H1 (cell line): ENCODE data around the gene TMSB15B. TPM values are rescaled to one million over a fixed set of nuclear protein-coding genes. Genes with fewer than 3 reads are reported as not detected.

Experiments
- GTF2F1 ChIP-seq: IDR thresholded peaks from 2 replicates; pipeline ENCODE4 v1.6.1; 2012; ENCODE audit warnings: low read depth, low read length, improper control_type of control experiment, borderline replicate concordance
- POLR2A ChIP-seq, 2 experiments: IDR thresholded peaks; 1 replicate in 1 of 2; 2 replicates in 1 of 2; pipeline ENCODE4 v1.6.1; 2011; ENCODE audit warnings: low read depth in 2 of 2, low read length in 2 of 2, mild to moderate bottlenecking in 2 of 2; ENCODE audit errors: control extremely low read depth in 1 of 2
- SRF ChIP-seq: IDR thresholded peaks from 2 replicates; pipeline ENCODE4 v1.6.1; 2011; ENCODE audit warnings: mild to moderate bottlenecking, low read depth, low read length, moderate library complexity
- TBP ChIP-seq: IDR thresholded peaks from 2 replicates; pipeline ENCODE4 v1.6.1; 2011; ENCODE audit warnings: low read depth, low read length, improper control_type of control experiment
- polyA plus RNA-seq, 7 experiments: library from polyadenylated mRNA; depleted of rRNA in 3 of 7; stranded (reverse) in 5 of 7; unstranded in 2 of 7; fragments of >200 nt in 5 of 7; fragments of 200-250 nt in 2 of 7; gene quantifications; 1 replicate in 5 of 7; 2 replicates in 1 of 7; 4 replicates in 1 of 7; pipeline versions ENCODE4 v1.2.1 to v1.2.3, GENCODE V29; 2011 to 2013; ENCODE audit warnings: missing spikeins in 2 of 7, mixed read lengths in 2 of 7
- total RNA-seq: library from RNA; stranded (reverse); fragmentation: NEBNext Ultra II Directional; extraction: Animal tissue kit (Norgen Biotek cat#: 25700); gene quantifications from 2 replicates; pipeline ENCODE4 v1.2.1, GENCODE V29; 2021

The TMSB15B gene
- total and polyA plus RNA-seq, 2 of the 8 experiments (the other 6 are each of a cell fraction or from before 2014, with no cell fraction given) = 11.7 to 12.1 TPM

GRCh38 chrX:103918571-103919269, 43.7 kb upstream of the TMSB15B start (continued):
- TF ChIP-seq SRF (no peak), GTF2F1 (no peak), TBP (peak; percentile 50; the same call in 1 of the 2 replicates), POLR2A (IDR thresholded peaks at IDR 0.05; ENCODE audit: control extremely low read depth in 1 of 2, low read depth in 2 of 2, low read length in 2 of 2) (peak in 1 of 2 experiments; percentile 10; a peak in 1 of 3 replicates)
- TF ChIP-seq, all 59 proteins: peak for 8
